Measurements from ENCODE around the gene SKIC2. TPM values are rescaled to one million over a fixed set of nuclear protein-coding genes. Genes with fewer than 3 reads are reported as not detected.
"Not testable (repeated sequence)": the region's sequence is repeated elsewhere in the genome, so short reads cannot be mapped to it uniquely, and the experiment has no call there.

The SKIC2 gene
- polyA plus RNA-seq, 4 donors: 33.1 to 51.5 (median 39.7) TPM

DNA sequence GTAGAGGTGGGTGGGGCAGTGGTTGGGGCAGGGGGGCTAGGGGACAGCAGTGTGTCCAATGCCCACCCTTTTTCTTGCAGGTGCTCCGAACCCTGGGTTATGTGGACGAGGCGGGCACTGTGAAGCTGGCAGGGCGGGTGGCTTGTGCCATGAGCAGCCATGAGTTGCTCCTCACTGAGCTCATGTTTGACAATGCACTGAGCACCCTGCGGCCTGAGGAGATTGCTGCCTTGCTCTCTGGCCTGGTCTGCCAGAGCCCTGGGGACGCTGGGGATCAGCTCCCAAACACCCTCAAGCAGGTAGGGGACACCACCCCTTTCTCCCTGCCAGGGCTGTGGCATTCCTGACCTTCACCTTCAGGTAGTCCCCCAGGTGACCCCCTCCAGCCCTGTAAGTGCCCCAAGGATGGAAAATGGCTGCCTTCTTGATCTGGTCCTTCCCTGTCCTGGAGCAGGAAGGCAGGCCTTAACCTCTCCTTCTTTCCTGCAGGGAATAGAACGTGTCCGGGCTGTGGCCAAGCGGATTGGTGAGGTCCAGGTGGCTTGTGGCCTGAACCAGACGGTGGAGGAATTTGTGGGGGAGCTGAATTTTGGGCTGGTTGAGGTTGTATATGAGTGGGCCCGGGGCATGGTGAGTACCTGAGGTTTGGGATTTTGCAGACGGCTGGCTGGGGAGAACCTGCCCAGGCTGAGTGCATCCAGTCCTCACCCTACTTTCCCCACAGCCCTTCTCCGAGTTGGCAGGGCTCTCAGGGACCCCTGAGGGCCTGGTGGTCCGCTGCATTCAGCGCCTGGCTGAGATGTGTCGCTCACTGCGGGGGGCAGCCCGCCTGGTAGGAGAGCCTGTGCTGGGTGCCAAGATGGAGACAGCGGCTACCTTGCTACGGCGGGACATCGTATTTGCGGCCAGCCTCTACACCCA is 10.1 kb downstream of the SKIC2 start:
- DNase-seq (ENCODE audit: low read depth in 4 of 4, low spot score in 3 of 4): no peak

DNA sequence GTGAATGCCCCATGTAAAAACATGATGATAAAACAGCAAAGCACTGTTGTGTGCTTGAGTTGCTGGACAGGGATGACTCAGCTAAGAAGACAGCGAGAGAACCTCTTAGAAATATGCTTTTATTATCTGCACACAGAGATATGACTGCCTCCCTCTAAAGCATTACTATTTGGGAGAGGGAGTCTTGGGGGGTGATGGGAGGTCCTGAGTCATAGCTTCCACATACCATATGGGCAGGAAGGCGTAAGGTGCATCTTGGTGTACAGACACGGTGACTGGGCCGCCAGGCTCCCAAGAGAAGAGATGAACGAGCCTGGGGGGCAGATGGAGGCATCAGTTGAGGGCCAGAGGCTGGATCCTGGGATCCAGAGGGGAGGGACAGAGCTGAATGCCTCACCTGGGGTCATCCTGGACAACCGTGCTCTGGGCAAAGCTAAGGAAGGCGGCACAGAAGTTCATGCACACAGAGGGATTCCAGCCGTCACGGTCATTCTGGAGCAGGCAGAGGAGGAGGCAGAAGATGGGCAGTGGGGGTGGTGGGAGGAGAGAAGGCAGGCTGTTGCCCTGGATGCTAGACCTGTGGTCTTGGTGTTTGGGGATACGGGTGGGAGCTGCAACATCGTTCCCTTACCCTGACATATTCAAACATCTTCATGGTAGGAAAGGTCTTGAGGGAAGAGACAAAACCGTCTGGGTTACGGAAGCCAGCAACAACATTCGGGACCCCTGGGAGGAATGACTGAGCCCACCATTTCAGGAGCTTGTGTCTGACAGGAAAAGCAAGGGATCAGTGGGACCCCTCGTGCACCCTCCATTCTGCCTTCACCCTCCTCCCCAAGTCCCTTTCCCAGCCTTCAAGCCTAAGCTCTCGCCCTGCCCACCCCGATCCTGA is 11.0 kb downstream of the SKIC2 start:
- DNase-seq (ENCODE audit: low read depth in 4 of 4, low spot score in 3 of 4): no peak

DNA sequence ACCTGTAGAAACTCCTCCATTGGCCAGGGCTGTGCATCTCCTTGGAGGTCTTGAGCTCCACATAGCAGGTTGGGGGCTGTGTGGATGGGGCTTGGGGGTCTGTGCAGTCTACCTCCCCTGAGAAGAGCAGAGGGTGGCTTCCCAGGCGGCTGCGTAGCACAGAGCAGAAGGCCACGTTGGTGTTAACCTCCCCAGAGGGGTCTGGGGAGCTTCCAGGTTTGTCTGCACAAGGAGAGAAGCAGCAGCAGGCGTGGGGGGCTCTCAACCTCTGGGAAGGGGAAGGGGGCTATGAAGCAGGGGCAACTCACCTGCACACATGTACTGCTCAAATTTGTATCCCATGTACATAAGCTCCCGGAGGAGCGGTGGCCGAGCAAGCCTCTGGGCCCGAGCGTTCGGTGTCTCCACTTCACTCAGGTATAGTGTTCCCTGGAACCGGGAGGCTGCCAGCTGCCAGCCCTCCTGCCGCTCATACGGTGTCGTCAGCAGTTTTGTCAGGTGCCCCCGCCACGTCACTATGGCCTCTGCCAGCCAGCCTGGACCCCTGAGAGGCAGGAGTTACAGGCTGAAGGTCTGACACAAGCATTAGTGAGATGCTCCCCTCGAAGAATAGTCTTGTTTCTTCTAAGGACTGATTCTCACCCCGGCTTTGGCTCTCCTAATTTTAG is 11.8 kb downstream of the SKIC2 start:
- no peak for DNase-seq (ENCODE audit: low read depth in 4 of 4, low spot score in 3 of 4)

DNA sequence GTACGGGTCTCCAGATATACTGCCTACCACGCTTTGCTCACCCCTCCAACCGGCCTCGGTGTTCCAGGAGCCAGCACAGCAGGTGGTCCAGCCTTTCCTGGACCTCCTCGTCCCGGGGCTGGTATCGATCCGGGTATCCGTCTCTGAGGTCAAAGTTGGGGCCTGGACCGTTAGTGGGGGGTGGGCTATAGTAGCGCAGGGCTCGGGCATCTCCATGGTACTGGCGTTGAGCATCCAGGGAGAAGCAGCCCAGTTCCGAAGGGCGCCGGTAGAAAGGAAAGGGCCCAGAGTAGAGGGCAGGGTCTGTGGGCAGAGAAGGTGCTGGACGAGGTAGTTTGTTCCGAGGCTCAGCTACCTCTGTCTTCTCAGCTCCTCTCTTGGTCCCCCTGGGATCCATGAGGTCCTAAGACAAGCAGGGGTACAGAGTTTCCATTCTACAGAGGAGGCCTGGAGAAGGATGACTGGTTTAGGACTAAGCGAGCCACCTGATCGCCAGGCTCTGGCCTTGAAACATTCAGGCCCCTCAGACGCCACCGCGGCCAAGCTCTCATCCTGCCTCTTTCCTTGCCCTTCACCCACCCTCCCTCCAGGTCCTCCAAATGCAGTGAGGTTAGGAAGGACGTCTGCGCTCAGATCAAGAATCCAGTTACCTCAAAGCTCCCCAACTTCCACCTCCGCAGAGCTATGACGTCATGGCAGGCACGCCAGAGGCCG is 12.5 kb downstream of the SKIC2 start:
- DNase-seq (ENCODE audit: low read depth in 4 of 4, low spot score in 3 of 4): no peak

DNA sequence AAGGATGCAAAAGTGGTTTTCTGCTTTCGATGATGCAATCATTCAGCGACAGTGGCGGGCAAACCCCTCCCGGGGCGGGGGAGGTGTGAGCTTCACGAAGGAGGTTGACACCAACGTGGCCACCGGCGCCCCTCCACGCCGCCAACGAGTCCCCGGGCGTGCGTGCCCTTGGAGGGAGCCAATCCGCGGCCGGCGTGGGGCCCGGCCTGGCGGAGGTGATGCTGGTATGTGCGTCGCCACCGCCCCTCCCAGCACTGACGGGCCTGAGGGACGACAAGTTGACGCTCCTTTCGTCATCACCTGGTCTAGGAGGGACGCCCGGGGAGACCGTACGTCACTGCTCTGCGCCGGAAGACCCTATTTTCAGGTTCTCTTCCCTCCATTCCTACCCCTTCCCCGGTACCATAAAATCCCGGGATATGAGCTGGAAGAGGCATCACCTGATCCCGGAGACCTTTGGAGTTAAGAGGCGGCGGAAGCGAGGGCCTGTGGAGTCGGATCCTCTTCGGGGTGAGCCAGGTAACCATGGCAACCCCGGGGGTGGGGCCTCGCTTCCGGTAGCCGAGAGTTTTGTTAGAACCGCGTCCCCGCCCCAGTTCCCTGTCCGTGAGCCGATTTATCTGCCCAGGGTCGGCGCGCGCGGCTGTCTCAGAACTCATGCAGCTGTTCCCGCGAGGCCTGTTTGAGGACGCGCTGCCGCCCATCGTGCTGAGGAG is 13.2 kb downstream of the SKIC2 start, which contains the start of gene DXO:
TSS of gene DXO (minus strand) at position 146 of the 716 bp plus-strand sequence. CDS start 463 bp downstream, outside the sequence.
- peak; percentile 92 to 97 (median 96) for DNase-seq (ENCODE audit: low read depth in 4 of 4, low spot score in 3 of 4)

DNA sequence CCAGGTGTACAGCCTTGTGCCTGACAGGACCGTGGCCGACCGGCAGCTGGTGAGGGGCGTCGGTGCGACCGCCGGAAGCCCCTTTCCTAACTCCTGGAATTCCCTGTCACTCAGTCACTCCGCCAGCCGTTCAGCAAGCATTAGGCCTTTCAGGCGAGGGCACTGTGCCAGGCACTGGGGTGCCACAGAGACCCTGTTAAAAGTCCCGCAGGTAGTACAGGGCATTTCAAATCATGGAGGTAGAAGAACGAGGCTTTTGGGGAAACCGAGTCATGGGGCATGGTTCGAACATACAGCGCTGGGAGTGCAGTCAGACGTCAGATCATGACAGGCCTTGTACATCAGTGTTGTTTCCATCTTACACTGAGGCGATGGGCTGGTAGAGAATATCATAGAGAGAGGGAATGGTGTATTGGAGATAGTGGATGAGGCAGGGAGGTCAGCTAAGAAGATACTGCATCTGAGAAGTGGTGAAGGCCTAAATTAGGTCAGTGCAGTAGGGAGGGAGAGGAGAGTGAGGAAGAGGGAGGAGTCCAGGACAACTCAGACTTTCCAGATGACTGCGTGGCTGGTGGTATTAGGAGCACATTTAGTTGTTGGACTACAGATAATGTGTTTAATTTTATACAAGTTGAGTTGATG is 13.9 kb downstream of the SKIC2 start:
- DNase-seq (ENCODE audit: low read depth in 4 of 4, low spot score in 3 of 4): no peak

DNA sequence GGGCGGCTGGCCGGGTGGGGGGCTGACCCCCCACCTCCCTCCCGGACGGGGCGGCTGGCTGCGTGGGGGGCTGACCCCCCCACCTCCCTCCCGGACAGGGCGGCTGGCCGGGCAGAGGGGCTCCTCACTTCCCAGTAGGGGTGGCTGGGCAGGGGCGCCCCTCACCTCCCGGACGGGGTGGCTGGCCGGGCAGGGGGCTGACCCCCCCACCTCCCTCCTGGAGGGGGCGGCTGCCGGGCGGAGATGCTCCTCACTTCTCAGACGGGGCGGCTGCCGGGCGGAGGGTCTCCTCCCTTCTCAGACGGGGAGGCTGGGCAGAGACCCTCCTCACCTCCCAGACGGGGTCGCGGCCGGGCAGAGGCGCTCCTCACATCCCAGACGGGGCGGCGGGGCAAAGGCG is 17.1 kb downstream of the SKIC2 start:
- not testable (repeated sequence) for DNase-seq (ENCODE audit: low read depth in 4 of 4, low spot score in 3 of 4)

DNA sequence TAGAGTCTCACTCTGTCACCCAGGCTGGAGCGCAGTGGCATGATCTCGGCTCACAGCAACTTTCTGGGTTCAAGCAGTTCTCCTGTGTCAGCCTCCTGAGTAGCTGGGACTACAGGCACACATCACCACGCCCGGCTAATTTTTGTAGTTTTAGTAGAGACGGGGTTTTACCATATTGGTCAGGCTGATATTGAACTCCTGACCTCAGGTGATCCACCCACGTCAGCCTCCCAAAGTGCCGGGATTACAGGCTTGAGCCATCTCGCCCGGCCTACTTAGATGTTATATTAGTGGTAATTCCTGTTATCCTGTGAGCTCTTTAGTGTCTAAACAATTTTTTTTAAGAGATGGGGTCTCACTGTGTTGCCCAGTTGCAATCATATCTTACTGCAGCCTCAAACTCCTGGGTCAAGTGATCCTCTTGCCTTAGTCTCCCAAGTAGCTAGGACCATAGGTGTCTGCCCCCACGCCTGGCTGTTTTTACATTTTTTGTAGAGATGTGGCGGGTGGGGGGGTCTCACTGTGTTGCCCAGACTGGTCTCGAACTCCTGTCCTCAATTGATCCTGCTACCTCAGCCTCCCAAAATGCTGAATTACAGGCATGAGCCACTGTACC is 18.9 kb downstream of the SKIC2 start:
- DNase-seq (ENCODE audit: low read depth in 4 of 4, low spot score in 3 of 4): no peak

DNA sequence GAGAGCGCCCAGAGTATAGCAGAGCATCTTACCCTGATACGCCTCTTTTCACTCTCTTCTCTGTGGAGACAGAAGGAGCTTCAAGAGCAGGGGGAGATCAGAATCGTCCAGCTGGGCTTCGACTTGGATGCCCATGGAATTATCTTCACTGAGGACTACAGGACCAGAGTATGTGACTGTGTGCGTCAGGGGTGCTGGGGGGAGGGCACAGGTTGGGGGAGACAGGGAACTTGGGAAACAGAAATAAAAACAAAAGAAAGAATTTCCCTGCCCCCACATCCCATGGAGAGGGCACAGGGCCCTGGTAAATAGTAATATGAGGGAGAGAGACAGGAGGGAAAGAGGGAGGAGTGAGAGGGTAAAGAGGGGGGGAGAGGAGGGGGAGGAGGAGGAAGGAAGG is 19.9 kb downstream of the SKIC2 start:
- DNase-seq (ENCODE audit: low read depth in 4 of 4, low spot score in 3 of 4): no peak

DNA sequence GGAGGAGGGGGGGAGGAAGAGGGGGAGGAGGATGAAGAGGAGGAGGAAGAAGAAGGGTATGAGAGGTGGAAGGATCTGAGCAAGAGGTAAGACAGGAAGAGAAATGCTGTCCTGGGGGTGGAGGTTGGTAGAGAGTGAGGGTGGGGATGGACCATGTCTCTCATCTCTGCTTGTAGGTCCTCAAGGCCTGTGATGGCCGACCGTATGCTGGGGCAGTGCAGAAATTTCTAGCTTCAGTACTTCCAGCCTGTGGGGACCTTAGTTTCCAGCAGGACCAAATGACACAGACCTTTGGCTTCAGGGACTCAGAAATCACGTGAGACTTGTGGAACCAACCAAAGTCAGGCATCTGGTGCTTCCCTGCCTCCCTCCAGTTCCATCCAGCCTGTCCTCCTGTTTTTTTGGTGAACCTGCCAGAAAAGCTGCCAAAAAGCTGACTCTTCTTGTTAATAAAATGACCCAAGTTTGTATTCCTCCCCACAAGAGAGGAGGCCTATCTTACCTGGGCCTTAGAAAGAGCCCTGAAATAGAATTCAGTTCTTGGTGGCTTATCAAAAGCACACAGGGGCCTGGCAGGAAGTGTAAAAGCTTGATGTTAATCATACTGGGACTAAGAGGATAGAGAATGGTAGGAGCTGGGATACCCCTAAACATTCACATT is 20.4 kb downstream of the SKIC2 start:
- no peak for DNase-seq (ENCODE audit: low read depth in 4 of 4, low spot score in 3 of 4)

DNA sequence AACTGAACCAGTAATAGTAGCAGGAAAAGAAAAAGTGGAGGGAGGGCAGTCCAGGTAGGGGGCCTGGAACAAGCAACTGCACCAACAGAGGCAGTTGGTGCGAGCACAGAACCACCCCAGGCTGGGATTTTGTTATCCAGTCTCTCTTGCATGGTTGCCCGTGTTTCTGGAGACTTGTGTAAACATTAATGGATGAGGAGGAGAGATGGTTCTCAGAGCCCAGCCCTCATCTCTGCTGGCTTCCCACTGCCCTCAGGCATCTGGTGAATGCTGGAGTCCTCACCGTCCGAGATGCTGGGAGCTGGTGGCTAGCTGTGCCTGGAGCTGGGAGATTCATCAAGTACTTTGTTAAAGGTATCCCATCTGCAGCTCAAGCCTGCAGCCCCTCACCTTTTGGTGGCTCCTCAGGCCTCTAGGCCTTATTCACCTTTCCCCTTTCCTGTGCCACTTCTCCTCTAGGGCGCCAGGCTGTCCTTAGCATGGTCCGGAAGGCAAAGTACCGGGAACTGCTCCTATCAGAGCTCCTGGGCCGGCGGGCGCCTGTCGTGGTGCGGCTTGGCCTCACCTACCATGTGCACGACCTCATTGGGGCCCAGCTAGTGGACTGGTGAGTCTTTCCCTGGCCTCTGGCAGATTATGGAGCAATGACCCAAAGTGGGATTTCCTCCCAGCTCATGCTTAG is 21.4 kb downstream of the SKIC2 start:
- not testable (repeated sequence) for DNase-seq (ENCODE audit: low read depth in 4 of 4, low spot score in 3 of 4)

DNA sequence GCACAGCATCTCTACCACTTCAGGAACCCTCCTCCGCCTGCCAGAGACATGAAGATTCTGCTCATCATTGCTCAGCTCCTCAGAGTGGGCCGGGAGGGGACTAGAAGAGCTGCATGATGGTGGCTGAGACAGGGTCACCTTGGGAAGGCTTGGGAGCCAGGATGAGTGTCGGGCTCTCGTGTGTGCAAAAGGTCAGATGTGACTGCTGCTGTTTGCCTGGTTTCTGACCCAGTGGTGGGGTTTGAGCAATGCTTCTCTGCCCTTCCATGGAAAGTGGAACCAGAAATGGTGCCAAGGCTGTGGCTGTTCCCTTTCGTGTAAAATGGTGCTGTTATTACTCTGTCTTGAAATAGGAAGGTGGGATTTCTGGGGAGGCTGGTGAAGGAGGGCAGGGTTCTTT is 22.0 kb downstream of the SKIC2 start:
- DNase-seq (ENCODE audit: low read depth in 4 of 4, low spot score in 3 of 4): not testable (repeated sequence)

DNA sequence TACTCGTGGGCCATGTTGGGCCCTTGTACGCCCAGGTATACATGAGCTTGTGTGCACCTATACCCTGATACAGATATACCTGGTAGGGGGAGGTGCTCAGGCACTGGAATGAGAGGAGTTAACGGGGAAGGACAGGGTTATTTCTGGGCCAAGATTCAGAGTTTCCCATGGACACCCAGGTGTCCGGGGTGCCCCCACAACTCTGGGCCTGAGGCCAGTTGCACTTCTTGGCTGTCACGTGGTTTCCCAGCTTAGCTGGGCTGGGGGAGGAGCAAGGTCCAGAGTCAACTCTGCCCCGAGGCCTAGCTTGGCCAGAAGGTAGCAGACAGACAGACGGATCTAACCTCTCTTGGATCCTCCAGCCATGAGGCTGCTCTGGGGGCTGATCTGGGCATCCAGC is 22.8 kb downstream of the SKIC2 start, which contains the start of gene C4A:
TSS of gene C4A (plus strand) at position 314 of the 400 bp plus-strand sequence. CDS start at position 365, 51 bp downstream.
- DNase-seq (ENCODE audit: low read depth in 4 of 4, low spot score in 3 of 4): not testable (repeated sequence)

DNA sequence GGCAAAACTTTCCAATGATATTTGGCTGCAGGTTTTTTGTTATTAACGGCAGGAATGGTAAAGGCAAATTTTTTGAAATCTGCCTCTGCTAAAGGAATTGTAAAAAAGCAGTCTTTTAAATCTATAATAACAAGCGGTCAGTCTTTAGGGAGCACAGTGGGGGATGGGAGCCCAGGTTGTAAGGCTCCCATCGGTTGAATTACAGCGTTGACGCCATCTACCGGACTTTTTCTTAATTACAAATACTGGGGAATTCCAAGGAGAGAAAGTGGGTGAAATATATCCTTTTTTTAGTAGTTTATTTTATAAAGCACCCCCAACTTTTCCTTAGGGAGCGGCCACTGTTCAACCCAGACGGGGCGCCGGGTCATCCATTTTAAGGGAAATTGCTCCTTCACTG is 30.4 kb downstream of the SKIC2 start:
- DNase-seq (ENCODE audit: low read depth in 4 of 4, low spot score in 3 of 4): not testable (repeated sequence)

DNA sequence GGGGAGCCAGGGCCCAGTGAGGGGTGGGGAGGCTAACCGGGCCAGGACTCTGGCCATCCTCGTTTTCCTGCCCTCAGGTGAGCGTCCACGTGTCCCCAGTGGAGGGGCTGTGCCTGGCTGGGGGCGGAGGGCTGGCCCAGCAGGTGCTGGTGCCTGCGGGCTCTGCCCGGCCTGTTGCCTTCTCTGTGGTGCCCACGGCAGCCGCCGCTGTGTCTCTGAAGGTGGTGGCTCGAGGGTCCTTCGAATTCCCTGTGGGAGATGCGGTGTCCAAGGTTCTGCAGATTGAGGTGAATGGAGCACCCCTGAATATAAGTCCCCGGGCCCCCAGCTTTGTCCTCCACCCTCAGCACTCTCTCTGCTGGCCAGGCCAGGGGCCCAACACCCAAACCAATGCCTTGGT is 35.4 kb downstream of the SKIC2 start:
- DNase-seq (ENCODE audit: low read depth in 4 of 4, low spot score in 3 of 4): not testable (repeated sequence)

DNA sequence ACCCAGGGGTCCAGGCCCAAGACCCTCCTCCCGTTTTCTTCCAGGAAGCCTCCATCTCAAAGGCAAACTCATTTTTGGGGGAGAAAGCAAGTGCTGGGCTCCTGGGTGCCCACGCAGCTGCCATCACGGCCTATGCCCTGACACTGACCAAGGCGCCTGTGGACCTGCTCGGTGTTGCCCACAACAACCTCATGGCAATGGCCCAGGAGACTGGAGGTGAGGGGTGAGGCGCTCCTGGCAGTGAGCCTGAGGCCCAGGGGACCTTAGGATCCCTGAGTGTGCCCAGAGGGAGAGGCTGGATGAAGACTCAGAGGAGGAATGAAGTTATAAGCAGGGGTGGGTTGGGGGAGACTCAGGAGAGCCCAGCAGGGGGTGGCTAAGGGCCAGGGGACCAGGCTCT is 37.4 kb downstream of the SKIC2 start:
- not testable (repeated sequence) for DNase-seq (ENCODE audit: low read depth in 4 of 4, low spot score in 3 of 4)

DNA sequence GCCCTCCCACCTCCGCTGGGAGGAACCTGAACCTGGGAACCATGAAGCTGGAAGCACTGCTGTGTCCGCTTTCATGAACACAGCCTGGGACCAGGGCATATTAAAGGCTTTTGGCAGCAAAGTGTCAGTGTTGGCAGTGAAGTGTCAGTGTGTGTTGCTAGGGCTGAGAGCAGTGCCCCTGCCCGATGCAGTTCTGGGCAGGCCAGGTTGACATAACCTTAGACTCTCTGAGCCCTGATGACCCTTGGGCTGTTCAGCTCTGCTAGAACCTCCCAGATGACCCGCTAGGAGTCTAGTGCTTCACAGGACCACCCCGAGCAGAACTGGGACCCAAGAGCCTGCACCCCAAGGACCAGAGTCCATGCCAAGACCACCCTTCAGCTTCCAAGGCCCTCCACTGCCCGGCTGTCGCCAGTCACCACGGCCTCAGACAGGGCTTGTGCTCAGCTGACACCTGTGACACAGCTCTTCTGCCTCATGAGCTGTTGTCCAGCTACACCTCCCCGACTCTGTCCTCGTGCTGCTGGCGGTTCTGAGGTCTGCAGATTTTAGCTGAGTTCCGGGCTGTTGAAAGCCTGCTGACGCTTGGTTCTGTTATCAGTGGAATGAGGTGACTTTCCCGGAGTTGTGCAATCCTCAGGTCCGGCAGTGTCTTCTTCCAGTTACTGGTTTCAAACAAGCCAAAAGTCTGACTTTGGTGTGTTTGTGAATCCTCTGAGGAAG is 43.7 kb downstream of the SKIC2 start:
- not testable (repeated sequence) for DNase-seq (ENCODE audit: low read depth in 4 of 4, low spot score in 3 of 4)
